GM18502 (cell line): ENCODE results near the gene GYS1.

ENCODE experiments used
- ATAC-seq: cut with Tn5 transposase; IDR thresholded peaks from one replicate; pipeline ENCODE4 v1.9.1; 2021; ENCODE audit warnings: mild to moderate bottlenecking; ENCODE audit not compliant: unreplicated experiment, poor library complexity

Gene GYS1

GRCh38 chr19:48991011-48991609 is 2.0 kb downstream of the GYS1 start:
- ATAC-seq = no peak

- no peak for ATAC-seq
These were observed 2.7 kb downstream of the GYS1 start for GRCh38 chr19:48990400-48990799.

DNA sequence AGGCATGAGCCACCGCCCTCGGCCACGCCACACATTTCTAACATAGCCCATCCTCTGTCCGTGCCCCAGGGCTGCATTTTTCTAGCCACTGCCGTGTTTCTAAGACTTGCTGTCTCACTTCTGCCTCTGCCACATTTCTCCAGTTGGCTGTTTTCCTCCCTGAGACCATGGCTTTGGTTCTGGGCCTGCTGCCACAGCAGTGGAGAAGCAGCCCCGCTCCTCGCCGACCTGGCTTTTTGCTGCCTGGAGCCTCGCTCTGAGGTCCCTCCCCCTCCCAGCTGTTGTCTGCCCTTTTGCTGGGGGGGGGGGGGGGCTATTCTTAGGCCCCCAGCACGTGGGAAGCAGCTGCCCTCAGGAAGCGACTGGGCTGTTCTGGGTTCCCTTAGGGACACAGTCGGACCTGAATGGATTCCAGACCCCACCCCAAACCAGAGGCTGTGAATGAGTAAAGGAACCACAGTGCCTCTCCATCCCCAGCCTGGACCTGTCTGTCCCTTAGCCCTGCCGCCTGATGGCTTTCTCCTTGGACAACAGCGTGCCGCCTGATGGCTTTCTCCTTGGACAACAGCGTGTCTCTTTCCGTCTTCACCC is 3.3 kb downstream of the GYS1 start:
- ATAC-seq = no peak

- ATAC-seq = no peak
These were observed 4.2 kb downstream of the GYS1 start for GRCh38 chr19:48988860-48989259.

DNA sequence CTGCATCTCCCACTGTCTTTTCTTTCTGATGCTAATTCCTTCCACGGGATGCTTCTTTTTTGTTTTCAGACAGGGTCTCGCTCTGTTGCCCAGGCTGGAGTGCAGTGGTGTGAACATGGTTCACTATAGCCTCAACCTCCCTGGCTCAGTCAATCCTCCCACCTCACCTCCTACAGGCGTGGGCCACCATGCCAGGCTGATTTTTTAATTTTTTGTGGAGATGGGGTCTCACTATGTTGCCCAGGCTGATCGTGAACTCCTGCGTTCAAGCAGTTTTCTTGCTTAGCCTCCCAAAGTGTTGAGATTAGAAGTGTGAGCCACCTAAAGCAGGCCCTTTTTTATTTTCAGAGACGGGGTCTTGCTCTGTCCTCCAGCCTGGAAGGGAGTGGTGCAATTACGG is 4.8 kb downstream of the GYS1 start:
- ATAC-seq = no peak

DNA sequence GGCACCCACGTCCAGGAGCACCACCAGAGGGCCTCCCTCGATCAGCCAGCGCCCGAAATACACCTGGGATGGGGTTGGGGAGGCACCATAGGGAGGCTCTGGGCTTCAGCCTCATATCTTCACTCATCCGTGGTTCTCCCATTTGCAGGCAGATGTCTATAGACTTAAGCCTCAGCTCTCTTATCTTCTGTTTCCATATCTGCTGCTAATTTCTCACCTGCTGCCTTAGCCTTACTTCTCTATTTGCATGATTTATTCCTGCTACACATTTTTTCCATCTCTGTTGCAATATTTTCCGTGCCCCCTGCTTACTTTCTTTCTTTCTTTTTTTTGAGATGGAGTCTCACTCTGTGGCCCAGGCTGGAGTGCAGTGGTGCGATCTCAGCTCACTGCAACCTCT is 5.8 kb downstream of the GYS1 start:
- ATAC-seq = no peak

- no peak for ATAC-seq
These were observed 6.9 kb downstream of the GYS1 start for GRCh38 chr19:48986211-48986610.

GRCh38 chr19:48985711-48986110 is 7.4 kb downstream of the GYS1 start:
- no peak for ATAC-seq

- ATAC-seq = no peak
These were observed 10.8 kb downstream of the GYS1 start for GRCh38 chr19:48982280-48982679.

DNA sequence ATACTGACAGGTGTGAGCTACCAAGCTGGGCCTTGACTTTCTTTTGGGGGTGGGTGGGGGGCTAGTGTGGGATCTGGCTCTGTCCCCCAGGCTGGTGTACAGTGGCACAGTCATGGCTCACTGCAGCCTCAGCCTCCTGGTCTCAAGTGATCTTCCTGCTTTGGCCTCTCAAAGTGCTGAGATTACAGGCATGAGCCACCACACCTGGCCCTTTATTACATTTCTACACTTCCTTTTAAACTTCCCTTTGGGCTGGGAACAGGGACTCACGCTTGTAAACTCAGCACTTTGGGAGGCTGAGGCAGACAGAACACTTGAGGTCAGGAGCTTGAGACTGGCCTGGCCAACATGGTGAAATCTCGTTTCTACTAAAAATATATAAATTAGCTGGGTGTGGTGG is 16.0 kb downstream of the GYS1 start:
- ATAC-seq = no peak

DNA sequence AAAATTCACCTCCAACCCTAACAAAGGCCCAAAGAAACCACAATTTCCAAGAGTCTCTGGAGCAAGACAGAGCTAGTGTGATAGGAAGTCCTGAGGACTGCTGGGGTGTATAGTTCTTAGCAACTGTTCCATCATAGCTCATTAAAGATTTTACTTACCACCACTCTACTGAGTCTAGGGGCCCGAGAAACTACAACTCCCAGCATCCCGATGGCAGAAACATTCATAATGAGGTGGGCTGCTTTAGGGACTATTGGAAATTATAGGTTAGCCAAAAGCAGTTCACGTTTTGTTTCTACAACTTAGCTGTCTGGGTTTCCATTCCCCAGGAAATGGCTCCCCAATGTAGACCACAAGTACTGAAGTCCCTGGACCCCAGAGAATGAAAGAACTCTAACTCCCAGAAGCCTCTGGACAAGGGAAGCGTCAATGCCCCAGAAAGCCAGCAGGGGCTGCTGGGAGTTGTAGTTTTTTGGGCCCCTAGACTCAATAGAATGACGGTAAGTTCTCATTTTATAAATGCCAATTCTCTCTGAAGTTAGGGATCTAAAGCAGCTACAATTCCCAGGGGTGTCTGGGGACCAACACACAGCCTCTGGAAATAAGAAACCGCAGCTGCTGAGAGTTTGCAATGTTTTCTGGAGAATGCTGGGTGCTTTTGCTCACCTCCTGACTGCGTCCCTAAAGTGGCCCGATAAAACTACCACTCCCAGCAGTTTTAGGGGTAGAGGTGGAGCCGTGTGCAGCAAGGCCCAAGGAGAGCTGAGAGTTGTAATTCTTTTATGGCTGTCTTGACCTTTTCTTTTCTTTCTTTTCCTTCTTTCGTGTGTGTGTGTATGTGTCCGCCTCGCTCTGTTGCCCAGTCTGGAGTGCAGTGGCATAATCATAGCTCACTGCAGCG is 16.9 kb downstream of the GYS1 start:
- ATAC-seq = no peak

GRCh38 chr19:48970923-48971395 is 22.1 kb downstream of the GYS1 start:
- no peak for ATAC-seq

- no peak for ATAC-seq
These were observed 22.9 kb downstream of the GYS1 start for GRCh38 chr19:48970139-48970766.

- ATAC-seq = no peak
These were observed 23.6 kb downstream of the GYS1 start for GRCh38 chr19:48969276-48970138.

GRCh38 chr19:48968813-48969218 is 24.3 kb downstream of the GYS1 start:
- no peak for ATAC-seq

GRCh38 chr19:48968179-48968661 is 24.9 kb downstream of the GYS1 start:
- ATAC-seq = no peak

GRCh38 chr19:48967346-48968178 is 25.5 kb downstream of the GYS1 start:
- ATAC-seq = no peak

DNA sequence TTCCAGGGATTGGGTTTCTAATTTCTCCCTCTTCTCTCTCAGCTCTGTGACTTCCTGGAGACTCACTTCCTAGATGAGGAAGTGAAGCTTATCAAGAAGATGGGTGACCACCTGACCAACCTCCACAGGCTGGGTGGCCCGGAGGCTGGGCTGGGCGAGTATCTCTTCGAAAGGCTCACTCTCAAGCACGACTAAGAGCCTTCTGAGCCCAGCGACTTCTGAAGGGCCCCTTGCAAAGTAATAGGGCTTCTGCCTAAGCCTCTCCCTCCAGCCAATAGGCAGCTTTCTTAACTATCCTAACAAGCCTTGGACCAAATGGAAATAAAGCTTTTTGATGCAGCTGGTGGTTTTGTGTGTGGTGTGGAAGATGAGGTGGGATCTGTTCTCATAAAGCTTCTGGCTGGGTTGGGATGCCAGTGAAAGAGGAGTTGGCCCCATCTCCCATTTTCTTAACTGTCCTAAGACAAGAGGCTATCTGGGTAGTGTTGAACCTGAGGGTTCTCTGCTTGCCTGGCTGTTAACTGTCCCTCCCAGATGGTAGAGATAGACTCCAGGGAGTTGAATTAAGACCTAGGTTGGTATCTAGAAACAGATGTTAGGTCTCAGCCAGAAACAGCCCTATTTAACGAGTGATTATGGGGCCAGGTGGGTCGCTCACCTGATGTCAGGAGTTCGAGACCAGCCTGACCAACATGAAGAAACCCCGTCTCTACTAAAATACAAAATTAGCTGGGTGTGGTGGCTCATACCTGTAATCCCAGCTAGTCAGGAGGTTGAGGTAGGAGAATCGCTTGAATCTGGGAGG is 26.4 kb downstream of the GYS1 start:
- ATAC-seq = no peak
